Osteocyte (in vitro differentiated cells): ENCODE results near the gene C1orf35. TPM values are rescaled to one million over a fixed set of nuclear protein-coding genes. Genes with fewer than 3 reads are reported as not detected.

Source experiments
- DNase-seq: peaks from one replicate; pipeline ENCODE4 v3.0.0; 2021; ENCODE audit warnings: mixed read lengths; ENCODE audit not compliant: unreplicated experiment; ENCODE audit errors: extremely low spot score
- H3K27ac Mint-ChIP-seq: one replicate; pipeline ENCODE4 v1.8.0; 2021; ENCODE audit warnings: mild to moderate bottlenecking, mixed read lengths; ENCODE audit not compliant: unreplicated experiment
- H3K27me3 Mint-ChIP-seq: one replicate; pipeline ENCODE4 v1.8.0; 2021; ENCODE audit warnings: mixed read lengths; ENCODE audit not compliant: unreplicated experiment
- H3K36me3 Mint-ChIP-seq: one replicate; pipeline ENCODE4 v1.8.0; 2021; ENCODE audit warnings: mixed read lengths; ENCODE audit not compliant: unreplicated experiment
- H3K4me1 Mint-ChIP-seq: one replicate; pipeline ENCODE4 v1.8.0; 2021; ENCODE audit warnings: mixed read lengths; ENCODE audit not compliant: unreplicated experiment
- H3K4me3 Mint-ChIP-seq: one replicate; pipeline ENCODE4 v1.8.0; 2021; ENCODE audit warnings: mild to moderate bottlenecking, moderate library complexity, mixed read lengths; ENCODE audit not compliant: unreplicated experiment
- H3K9me3 Mint-ChIP-seq: one replicate; pipeline ENCODE4 v1.8.0; 2021; ENCODE audit warnings: mixed read lengths; ENCODE audit not compliant: unreplicated experiment
- CTCF ChIP-seq: fragments of 200-600 bp; sonication (generic); IDR thresholded peaks from 2 replicates; pipeline ENCODE4 v1.5.0; 2021; ENCODE audit warnings: antibody characterized with exemption, mild to moderate bottlenecking, moderate library complexity
- total RNA-seq: library from RNA; stranded (reverse); gene quantifications from 2 replicates; pipeline ENCODE4 v1.2.1, GENCODE V29; 2021

Gene C1orf35
- total RNA-seq, 1 donor from 2014 or later, result 13.6 TPM

GRCh38 chr1:228077565-228078330, 25.4 kb downstream of the C1orf35 start:
- H3K27me3 Mint-ChIP-seq, result no peaks in the 10 kb centered on the region
- H3K27ac Mint-ChIP-seq, result no peak overlapping the region
- no peaks in the 10 kb centered on the region for H3K36me3 Mint-ChIP-seq
- no peak for TF ChIP-seq CTCF
- DNase-seq, result no peak
- peaks cover 6% of the 10 kb centered on the region for H3K4me1 Mint-ChIP-seq
- H3K9me3 Mint-ChIP-seq, result no peaks in the 10 kb centered on the region
- no peak overlapping the region for H3K4me3 Mint-ChIP-seq

- DNase-seq, result no peak
- no peak overlapping the region for H3K27ac Mint-ChIP-seq
- H3K9me3 Mint-ChIP-seq, result no peaks in the 10 kb centered on the region
- no peaks in the 10 kb centered on the region for H3K36me3 Mint-ChIP-seq
- no peaks in the 10 kb centered on the region for H3K27me3 Mint-ChIP-seq
- no peak overlapping the region for H3K4me3 Mint-ChIP-seq
- no peak for TF ChIP-seq CTCF
- peaks cover 6% of the 10 kb centered on the region for H3K4me1 Mint-ChIP-seq
These were observed 26.2 kb downstream of the C1orf35 start for GRCh38 chr1:228076796-228077430.

GRCh38 chr1:228075801-228076271, 27.3 kb downstream of the C1orf35 start:
- Mint-ChIP-seq H3K4me3 (no peak overlapping the region), H3K9me3 (no peaks in the 10 kb centered on the region), H3K27me3 (peaks cover 2% of the 10 kb centered on the region), H3K27ac (no peak overlapping the region), H3K4me1 (no peaks in the 10 kb centered on the region), H3K36me3 (no peaks in the 10 kb centered on the region)
- TF ChIP-seq CTCF, result no peak
- no peak for DNase-seq

GRCh38 chr1:228074954-228075730, 28.0 kb downstream of the C1orf35 start:
- Mint-ChIP-seq H3K27ac (no peak overlapping the region), H3K27me3 (peaks cover 3% of the 10 kb centered on the region), H3K4me1 (no peaks in the 10 kb centered on the region), H3K9me3 (no peaks in the 10 kb centered on the region), H3K36me3 (no peaks in the 10 kb centered on the region), H3K4me3 (no peak overlapping the region)
- no peak for TF ChIP-seq CTCF
- no peak for DNase-seq
